ENCODE measurements around the gene FBXO36. TPM values are rescaled to one million over a fixed set of nuclear protein-coding genes. Genes with fewer than 3 reads are reported as not detected.

Gene FBXO36

DNA sequence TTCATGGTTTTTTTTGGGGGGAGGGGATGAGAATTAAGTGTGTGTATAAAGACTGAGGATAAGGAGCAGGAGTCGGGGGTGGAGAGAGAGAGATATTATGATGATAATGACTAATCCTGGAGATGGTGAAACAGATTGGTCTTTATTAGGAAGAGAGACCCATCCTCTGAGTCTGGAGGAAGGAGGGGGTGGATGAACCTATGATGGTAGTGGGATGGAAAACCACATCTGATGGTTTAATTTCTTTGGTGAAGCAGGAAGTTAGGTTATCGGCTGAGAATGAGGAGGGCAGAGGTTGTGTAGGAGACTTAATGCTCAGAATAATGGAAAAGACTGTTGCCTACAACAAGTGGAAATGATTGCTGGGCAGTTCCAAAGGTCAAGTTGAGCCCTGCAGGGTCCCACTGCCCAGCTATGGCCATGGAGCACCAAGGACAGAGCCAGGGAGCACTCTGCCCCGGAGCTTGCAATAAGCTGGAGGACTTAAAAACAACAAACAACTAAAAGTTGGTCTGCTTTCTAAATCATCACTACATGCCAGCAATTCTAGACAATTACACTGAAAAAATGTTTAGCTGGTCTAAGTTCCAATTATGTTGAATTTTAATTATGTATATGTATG is 138.5 kb downstream of the FBXO36 start:
- no peaks in the 10 kb centered on the region for H3K36me3 ChIP-seq (ENCODE audit: insufficient read depth, low read length)
- H3K4me1 ChIP-seq (ENCODE audit: control insufficient read depth, insufficient read depth, low read length), result peaks cover 4% of the 10 kb centered on the region
- H3K9ac ChIP-seq (ENCODE audit: low read depth, low read length), result no peak overlapping the region
- peaks cover 6% of the 10 kb centered on the region for H3K27me3 ChIP-seq (ENCODE audit: control insufficient read depth, insufficient read depth, low read length)
- H3K4me2 ChIP-seq (ENCODE audit: low read length), result no peak overlapping the region
- no peak overlapping the region for H3K4me3 ChIP-seq (ENCODE audit: low read length)
- no peaks in the 10 kb centered on the region for H3K9me3 ChIP-seq (replicated peaks; ENCODE audit: low read length)

Small RNAs within 50 kb of the gene (small RNA-seq; reads per million reads assigned to genes)
- gene RNU6-1027P, result not detected
- not detected for gene RNU6-613P
- not detected for gene RNU6-964P
- not detected for gene RNY4P19

Measured in skeletal muscle satellite cell (primary cell).